EH (cell line): ENCODE measurements around the gene CSPG4.
"Not testable (repeated sequence)": the region's sequence is repeated elsewhere in the genome, so short reads cannot be mapped to it uniquely, and the experiment has no call there.

Experiments used
- DNase-seq: peaks from one replicate; pipeline ENCODE4 v3.0.0-alpha.2; 2015; ENCODE audit warnings: low read depth

The CSPG4 gene

DNA sequence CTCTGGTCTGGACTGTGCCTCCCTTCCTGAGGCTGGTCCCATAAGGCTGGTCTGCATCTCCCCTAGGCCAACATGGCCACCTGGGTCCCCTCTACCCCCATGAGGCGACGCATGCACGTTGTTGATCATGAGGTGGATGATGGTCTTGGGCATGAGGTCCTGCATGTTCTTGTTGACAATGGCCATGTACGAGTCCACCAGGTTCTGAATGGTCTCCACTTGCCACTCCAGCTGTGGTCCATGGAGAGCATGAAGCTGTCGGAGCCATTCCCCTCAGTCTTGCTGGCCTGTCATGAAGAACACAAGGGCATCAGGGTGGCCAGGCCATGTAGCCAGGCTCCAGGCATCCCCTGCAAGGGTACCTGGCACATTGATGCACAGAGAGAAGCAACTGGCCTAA is 27.1 kb upstream of the CSPG4 start:
- DNase-seq, result no peak

DNA sequence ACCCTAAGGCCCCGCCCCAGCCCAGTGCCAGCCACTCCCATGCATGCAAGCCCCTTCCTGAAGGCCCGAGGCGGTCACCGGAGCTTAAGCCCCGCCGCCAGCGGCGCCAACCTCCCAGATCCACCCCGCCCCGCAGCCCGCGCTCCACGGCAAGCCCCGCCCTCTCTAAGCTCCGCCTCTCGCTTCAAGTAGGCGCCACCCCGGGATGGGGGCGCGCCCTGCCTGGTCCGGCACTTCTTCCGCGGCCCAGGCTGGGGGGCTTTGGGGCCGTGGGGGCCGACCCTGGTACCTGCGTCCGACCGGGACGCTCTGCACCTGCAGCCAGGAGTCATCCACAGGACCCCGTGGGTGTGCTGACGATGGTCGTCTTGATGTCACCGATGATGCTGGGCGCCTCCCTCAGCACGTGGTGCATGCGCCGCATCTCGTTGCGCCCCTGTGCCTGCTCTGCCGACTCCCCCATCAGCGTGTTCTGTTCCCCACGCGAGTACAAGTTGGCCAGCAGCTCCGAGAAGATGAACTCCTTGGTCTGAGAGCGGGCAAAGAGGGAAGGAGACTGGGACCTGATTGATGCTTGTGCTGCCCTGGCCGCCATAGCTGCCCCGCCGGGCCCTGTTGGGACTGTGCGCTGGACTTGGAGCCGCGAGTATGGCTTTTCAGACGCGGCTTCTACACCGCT is 26.1 kb upstream of the CSPG4 start:
- peak; percentile 95 for DNase-seq

DNA sequence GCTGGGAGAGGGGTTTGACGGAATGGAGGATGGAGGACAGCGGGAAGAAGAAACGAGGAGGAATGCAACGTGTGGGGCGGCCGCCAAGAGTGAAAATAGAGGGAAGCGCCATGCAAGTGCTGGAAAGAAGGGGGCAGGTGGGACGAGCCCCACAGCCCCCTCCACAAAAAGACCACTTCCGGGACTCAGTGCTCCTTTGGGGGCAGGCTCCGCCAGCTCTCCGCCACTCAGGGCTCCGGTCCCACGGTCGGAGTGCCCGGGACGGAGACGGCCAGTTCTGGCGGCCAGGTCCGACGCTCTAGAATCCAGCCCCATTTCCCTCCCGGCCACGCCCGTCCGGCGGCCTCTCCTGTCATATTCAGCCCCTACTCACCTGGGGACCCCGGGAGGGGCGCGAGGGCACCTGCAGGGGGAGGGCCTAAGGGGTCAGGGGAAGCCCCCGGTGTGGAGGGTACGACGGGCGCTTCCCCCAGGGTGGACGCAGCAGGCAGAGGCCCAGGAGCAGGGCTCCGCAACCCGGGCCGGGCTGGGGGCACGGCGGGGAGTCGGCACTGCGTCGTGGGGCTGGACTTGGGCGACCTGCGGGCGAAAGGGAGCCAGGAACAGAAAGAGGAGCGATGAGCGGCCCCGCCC is 25.5 kb upstream of the CSPG4 start:
- no peak for DNase-seq

DNA sequence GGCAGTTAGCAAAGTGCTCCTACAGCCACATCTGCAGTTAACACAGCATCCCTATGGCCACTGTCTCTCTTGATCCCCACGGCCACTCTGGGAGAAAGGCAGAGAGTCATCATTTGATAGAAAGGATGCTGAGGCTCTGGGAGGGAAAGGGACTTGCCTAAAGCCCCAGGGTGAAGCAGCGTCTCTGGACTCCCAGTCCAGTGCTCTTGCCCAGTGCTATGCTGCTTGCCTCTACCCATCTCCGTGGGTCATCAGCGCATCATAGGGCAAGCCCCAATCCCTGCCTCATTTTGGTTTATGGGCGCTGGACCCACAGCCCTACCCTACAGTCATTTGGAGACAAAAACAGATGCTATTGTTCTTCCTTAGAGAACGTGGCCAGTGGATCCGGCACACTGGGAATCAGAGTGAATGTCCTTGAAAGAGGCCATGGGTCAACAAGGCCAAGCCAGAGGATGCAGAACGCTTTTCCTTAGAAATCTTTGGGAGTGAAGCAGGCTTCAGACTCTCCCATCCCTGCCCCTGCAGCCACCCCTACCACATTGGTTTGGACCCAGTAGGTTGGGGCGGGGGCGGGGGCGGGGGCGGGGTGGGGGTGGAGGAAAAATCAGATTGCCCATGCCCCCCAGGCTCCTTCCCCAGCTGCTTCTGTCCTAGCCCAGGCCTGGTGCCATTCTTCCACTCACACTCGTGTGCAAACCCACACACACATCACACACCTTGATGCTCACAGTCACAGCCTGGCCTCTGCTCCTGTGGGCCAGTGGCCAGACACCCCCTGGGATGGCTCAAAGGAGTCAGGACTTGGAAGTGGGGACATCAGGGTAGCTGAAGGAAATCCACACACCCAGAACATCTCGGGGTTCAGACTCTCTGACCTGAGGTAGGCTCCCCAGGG is 24.7 kb upstream of the CSPG4 start:
- DNase-seq, result not testable (repeated sequence)

DNA sequence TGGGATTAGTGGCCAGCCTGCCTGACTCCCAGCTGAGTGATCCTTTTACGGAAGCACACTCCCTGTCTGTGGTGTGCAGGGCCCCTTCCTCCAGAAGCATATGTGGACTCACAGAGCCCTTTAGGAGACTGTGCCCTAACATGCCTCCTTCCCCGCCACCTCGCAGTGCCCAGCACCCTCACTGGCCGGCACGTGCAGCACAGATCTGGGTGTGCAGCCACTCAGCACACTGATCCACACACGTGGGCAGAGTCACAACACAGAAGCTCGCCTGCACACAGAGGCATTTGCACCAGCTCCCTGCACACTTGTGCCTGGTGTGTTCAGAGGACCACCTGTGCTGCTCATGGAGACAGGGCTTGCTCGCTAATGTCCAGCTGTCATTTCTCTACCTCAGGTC is 23.6 kb upstream of the CSPG4 start:
- no peak for DNase-seq

DNA sequence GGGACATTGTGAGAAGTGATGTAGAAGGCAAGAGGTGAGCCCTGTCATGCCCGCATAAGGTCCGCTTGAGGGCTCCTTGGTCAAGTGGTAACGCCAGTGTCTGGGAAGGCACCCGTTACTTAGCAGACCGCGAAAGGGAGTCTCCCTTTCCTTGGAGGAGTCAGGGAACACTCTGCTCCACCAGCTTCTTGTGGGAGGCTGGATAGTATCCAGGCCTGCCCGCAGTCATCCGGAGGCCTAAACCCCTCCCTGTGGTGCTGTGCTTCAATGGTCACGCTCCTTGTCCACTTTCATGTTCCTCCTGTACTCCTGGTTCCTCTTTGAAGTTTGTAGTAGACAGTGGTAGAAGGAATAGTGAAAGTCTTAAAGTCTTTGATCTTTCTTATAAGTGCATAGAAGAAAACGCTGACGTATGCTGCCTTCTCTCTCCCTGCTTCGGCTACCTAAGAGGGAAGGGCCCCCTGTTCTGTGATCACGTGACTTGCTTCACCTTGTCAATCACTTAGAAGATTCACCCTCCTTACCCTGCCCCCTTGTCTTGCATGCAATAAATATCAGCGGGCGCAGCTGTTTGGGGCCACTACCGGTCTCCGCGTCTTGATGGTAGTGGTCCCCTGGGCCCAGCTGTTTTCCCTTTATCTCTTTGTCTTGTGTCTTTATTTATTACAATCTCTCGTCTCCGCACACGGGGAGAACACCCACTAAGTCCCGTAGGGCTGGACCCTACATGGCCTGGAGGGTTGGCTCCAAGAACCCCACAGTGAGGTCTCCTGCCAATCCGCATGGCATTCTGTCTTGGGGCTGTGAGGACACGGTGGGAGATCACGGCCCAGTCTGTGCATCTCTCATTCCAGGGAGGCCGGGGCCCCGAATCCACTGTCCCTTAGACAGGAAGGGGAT is 22.5 kb upstream of the CSPG4 start:
- DNase-seq, result not testable (repeated sequence)

DNA sequence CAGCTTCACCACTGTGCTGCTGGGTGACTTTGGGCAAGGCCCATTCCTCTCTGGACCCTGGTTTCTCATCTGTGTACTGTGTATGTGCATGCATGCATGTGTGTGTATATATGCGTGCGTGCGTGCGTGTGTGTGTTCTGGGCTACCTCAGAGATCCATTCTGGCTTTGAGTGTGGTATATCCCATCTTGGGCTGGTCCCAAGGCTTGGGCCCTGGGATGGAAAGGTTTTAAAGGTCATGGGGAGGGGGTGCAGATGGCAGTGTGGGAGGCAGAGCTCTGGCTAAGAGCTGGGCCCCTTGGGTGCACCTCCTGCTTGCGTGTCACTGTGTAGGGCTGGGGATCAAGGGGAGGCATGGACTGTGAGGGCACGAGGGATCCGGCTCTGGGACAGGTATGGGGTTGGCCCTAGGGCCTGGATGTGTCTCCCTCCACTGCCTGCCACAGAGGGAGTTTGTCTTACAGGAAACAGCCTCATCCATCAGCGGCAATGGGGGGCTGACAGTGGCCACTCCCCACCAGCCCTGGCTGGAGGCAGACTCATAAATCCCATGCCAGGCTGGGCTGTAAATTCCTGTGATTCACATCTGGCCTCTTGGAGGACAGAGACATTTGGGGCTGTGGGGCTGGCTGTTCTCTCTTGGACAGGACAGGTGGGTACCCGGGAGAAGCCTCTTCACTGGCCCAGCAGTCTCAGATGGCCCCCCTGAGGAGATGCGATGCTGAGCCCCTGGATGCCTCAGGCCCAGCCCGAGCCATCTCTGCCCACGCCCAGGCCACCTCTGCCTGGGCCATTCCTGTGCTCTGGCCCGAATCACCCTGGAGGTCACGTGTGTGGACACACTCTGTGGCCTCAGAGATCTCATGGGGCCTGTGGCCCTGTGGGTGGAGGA is 21.4 kb upstream of the CSPG4 start:
- DNase-seq, result peak; percentile 34

DNA sequence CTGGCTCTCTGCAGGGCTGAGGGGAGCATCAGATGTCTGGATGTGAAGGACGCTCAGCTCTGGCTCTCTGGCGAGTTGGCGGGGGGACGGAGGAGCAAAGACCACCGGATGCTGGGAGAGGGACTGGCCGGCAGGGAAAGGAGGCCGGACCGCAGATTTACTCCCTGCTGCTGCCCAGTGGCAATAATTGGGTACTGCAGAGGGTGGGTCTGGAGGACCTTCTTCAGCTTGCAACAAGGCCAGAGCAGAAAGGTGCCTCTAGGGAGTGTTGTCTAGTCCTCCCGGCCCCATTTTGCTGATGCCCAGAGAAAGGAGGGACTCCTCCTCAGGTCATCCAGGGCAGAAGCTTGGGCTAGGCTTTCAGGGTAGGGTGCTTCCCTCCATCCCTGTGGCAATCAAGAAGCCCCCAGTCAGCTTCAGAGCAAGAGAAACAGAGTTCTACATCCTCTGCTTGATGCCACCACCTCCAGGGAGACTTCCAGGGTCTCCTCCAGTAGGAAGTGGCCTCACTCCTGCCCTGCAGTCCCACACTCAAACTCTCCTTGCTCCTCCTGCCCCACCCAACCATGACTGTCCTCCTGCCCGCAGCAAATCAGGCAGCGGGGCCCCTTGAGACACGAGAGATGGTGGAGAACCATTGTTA is 20.3 kb upstream of the CSPG4 start:
- peak; percentile 76 for DNase-seq

DNA sequence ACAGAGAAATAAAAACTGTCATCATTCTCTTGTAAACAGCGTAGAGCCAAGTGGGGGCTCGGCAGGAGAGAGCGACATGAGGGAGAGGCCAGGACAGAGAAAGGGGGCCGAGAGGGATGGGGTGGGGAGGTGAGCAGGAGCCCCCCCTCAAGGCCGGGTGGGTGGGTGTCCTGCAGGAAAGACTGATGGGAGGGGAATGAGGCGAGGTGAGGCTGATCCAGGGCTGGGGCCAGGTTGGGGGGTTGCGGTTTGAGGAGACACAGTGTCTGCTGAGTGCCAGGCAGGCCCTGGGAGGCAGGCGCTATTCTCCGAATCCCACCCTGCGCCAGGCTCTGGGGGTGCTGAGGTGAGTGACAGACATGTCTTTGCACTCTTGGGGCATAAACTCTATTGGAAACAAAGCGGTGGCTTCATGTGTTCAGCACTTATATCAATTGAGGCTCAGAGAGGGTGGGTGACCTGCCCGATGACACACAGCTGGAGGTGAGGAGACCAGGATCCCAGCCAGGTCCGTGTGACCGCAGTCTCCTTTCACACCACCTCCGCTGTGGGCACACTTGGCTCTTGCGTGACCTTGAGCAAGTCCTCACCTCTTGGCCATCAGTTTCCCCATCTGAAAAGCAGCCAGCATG is 19.6 kb upstream of the CSPG4 start:
- DNase-seq, result no peak

DNA sequence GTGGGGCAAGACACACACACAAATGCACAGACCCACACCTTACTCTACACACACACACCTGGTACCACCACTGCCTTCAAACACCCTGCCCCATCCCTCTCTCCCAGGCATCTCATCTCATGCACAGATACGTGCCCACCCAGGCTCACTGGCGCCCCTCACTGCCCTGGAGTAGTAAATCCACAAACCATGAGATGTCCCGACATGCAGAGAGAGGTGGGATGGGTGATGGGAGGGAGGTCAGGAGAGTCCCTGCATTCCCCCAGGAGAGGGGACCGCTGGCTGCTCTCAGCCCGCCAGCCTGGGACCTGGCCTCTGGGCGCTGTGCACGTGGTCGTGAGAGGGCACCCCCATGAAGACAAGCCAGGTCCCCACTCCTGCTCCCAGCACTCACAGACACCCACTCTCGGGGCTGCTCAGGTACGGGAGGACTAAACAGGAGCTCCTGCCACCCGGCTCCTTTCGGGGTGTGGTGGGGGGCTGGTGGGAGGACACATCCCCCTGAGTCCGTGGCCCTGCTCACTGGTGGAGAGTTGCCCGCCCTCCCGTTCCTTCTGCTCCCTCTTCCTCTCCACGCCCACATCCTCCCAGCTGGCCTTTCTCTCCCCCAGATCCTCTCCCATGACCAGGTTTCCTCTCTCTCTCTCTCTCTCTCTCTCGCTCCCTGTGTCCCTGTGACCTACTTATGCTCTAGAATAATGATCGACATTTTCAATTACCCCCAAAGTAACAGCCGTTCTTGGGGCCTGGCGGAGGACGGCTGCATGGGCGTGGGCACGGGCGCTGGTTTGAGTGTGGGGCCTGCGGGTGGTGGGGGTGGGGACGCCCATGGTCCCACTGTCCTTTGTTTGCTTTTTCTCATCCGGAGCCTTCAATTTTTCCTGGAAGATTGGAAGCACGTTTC is 18.9 kb upstream of the CSPG4 start:
- peak; percentile 56 for DNase-seq

DNA sequence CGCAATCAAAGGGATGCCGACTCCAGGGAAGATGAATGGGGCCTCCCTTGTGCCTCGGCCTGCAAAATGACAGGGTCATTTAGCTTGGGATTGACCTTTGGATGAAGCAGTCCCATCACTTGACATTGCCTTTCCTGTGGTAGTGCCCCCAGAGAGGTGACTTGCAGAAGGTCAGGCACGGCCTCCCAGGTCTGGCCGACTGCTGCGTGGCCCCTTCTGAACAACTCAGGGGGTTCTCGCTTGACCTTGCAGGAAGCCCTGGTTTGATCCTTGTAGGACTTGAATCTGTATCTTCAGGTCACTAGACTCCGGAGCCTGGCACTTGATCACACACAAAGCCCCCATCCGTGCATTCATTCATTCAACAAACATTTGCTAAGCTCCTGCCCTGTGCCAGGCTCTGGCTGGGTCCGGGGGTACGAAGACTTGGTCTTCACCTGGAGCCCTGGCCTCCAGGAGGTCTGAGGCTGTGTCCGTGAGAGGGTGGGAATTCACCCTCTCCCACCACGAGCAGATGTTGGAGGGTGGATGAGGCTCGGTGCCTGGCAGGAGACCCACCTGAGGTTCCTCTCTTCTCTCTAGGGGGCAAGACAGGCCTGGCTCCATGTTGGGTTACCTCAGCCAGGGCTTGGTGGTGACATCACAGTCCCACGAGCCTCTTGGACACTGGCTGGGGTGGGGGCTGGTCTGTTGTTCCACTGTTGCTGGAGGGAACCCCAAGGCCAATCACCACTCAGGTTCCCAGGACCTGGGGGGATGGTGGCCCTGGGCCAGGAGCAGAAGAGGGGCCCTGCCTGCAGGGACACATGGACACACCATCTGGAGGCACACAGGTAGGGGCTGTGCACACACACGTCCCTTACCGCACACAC is 18.0 kb upstream of the CSPG4 start:
- not testable (repeated sequence) for DNase-seq

DNA sequence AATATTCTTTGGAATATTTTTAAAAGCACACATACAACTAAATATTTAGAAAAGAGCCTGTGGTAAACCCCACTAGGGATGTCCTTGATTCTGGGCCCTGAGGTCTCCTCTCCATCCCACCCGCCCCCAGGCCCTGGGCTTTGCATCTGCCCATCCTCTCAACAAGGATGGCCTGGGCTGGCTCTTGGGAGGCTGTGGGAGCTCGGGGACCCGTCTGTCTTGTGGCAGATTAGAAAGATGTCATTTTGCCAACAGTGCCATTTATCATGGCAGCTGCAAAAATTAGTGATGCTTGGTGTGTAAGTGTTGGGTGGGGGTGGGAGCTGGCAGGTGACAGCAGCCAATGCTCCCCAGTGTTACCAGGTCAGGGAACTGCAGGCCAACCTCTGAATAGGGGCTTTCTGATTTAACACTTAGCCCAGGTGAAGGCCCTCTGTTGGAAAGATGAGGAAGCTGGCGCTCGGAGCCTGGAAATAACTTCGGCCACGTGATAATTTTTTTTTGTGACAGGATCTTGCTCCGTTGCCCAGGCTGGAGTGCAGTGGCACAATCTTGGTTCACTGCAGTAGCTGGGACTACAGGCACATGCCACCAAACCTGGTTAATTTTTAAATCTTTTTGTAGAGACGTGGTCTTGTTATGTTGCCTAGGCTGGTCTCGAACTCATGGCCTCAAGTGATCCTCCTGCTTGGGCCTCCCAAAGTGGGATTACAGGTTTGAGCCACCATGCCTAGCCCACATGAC is 16.9 kb upstream of the CSPG4 start:
- no peak for DNase-seq

DNA sequence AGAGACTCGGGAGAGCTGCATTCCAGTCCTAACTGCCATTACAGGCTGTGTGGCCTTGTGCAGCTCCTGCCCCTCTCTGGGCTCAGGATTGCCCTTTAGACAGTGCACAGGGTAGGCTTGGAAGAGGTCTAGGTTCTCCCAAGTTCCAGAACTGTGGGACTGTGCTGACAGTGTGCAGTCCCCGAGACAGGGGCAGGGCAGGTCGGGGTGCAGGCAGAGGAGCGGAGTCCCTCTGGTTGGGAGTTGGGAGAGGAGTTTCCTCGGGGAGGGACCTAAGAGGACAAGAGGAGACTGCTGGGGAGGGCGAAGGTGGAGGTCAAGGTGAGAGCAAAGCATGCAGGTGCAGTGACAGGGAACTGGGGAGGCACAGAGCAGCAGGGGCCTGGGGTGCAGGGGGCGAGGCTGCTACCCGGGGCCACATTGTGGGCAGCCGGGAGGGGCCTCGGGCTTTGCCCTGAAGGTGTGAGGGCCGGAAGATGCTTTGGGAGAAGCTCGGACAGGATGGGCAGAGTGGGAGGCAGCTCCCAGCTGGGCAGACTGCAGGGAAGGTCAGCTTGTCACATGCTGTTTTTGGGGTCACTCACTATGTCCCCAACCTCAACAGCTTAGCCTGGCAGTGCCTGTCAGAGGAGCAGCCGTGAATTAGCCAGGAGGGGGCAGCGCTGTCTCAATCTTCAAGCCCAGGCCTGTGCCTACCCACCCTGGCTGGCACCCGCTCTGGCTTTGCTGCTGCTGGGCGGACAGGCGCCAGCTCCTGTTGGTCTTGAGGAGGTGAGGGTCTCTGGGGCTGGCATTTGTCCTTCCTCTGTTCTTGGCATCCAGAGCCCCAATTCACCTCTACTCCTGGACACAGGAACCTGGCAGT is 15.4 kb upstream of the CSPG4 start:
- DNase-seq, result peak; percentile 47

DNA sequence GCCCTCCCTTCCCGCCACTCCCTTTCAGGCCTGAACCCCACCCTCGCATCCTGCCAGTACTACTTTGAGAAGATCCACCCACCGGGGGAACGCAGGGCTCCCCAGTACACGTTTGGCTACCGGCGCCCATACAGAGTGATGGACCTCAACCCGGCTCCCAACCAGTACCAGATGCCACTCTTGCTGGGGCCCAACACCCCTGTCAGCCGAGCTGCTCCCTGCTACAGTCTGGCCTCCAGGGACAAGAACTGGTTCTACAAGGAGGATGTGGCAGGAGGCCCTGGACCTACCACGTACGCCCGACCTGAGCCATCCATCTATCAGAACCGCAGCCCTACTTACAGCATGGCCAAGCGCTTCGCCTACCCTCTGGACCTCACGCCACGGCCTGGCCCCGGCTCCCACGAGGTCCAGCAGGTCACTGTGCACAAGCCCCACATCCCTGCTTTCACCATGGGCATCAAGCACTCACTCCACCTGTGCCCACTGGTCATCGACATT is 14.4 kb upstream of the CSPG4 start:
- DNase-seq, result no peak

DNA sequence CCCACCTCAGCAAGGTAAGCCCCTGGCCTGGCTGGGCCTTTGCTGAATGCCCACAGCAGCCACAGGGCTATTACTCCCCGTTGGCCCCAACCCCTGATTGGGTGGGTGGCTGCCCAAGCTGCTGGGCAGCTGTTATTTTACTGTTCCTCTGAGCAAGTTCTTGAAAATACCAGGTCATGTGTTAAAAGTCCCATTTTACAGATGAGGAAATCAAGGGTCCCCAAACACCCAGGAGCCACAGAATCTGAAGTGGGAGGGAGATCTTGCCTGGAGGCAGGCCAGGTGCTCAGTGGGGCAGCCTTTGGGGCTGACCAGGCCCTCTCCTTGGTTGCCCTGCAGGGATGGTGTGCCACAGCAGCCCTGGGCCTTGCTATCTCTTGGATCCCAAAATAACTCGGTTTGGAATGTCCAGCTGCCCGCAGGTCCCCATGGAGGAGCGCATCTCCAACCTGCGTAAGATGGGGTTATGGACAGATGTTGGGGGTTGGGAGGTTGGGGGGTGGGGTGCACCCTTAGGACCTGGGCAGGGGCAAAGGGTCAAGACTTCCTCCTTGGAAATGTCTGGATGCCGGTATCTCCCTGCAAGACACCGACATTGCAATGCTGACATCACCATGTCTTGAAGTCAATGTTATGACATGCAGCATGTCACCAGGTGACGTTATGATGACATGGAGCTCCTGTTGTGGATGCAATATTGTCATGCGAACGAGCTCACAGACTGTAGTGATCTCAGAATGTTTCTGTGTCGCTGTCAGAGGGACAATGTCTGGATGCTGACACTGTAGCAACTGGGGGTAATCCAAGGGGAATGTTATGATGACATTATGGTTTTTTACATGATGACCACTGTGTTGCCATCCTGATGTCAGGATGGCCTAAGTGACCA is 13.3 kb upstream of the CSPG4 start:
- DNase-seq, result no peak
